Right renal pelvis (tissue), 4 donors: ENCODE measurements around the gene DNAJC7. TPM values are rescaled to one million over a fixed set of nuclear protein-coding genes. Genes with fewer than 3 reads are reported as not detected.
"Not testable (repeated sequence)": the region's sequence is repeated elsewhere in the genome, so short reads cannot be mapped to it uniquely, and the experiment has no call there.

Experiments
- DNase-seq, 4 donors: peaks; one replicate each; pipeline ENCODE4 v3.0.0-alpha.2; 2013; ENCODE audit warnings: low read depth in 4 of 4, low spot score in 3 of 4, missing footprints in 1 of 4
- polyA plus RNA-seq, 4 donors: library from polyadenylated mRNA; unstranded; fragments of 120-200 nt; gene quantifications; one replicate each; pipeline ENCODE4 v1.2.1, GENCODE V29; 2013; ENCODE audit not compliant: insufficient read length in 4 of 4

The DNAJC7 gene
- polyA plus RNA-seq, 4 donors, result 134 to 148 (median 138) TPM

- no peak for DNase-seq
Measured at GRCh38 chr17:42017866-42018200, 594 bp upstream of the DNAJC7 start.

- DNase-seq, result no peak
Measured at GRCh38 chr17:42016411-42016831, 818 bp downstream of the DNAJC7 start.

DNA sequence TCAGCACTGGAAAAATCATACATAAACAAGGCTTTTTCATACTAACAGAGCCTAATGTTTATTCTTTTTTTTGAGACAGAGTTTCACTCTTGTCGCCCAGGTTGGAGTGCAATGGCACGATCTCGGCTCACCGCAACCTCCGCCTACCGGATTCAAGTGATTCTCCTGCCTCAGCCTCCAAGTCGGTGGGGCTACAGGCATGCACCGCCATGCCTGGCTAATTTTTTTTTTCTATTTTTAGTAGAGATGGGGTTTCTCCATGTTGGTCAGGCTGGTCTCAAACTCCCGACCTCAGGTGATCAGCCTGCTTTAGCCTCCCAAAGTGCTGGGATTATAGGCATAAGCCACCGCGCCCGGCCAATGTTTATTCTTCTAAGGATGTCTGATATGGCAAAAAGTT, 3.5 kb downstream of the DNAJC7 start:
- not testable (repeated sequence) for DNase-seq

DNA sequence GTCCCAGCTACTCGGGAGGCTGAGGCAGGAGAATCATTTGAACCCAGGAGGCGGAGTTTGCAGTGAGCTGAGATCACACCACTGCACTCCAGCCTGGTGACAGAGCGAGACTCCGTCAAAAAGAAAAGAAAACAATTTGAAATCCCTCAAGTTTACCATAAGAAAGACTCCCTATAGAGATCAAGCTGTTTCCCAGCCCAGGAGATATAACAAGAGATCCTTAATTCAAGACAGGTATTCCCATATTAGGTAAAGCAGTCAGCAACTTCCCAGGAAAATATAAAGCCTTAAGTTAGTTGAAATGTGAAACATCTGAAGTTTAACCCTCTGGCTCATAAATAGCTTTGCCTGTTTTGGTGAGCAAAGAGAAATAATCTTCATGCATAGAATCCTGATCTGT, 4.9 kb downstream of the DNAJC7 start:
- DNase-seq, result not testable (repeated sequence)

- DNase-seq, result no peak
Measured at GRCh38 chr17:42010898-42011516, 6.2 kb downstream of the DNAJC7 start.

DNA sequence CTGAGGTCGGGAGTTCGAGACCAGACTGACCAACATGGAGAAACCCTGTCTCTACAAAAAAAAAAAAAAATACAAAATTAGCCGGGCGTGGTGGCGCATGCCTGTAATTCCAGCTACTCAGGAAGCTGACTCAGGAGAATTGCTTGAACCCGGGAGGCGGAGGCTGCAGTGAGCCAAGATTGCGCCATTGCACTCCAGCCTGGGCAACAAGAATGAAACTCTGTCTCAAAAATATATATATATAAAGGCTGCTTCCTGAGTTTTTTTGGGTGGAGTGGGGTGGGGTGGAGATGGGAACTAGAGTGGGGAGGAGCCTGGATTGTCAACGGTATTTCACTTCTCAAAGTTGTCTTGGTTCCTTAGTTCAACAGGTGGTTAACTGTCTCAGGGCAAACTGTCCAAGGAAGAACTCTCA, 7.0 kb downstream of the DNAJC7 start:
- not testable (repeated sequence) for DNase-seq

GRCh38 chr17:42009170-42009569, 8.1 kb downstream of the DNAJC7 start:
- DNase-seq, result no peak

DNA sequence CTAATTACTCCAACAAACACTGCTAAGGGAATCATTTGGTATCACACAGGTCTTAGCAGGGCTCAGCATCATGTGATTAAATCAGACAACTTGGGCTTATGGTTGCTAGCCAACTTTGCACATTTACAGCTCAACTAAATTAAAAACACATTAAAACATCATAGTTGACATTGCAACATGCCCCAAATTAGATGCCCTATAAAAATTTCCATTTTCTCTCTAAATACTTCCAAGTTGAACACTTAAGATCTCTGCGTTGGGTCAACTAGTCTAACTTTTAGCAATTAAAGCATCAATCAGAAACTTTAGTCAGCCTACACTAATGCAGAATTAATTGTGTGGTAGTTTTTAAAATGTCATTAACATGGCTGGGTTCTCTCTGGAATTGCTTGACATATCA, 12.1 kb downstream of the DNAJC7 start:
- DNase-seq, result no peak

DNA sequence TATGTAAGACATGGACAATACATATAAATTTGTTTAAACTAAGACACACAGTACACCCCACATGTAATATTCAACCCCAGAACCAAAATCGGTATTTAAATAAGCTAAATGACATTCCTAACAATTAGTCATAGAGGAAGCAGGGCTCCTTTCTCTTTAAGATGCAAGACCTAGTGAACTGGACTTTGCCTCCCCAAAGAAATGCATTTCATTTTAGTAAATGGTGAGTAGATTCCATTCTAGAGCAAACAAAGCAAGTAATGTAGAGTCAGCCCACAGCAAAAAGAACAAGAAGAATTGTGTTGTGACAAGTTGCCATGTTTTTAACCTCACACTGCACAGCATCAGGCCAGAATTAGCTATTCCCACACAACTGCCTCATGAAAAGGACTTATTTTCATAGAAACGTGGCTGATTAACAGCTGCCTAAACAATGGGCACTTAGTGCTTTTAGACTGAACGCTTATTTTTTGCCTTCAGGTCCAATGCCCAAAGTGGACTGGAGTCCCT, 14.4 kb downstream of the DNAJC7 start:
- DNase-seq, result no peak

- no peak for DNase-seq
Measured at GRCh38 chr17:42002175-42002791, 15.0 kb downstream of the DNAJC7 start.

DNA sequence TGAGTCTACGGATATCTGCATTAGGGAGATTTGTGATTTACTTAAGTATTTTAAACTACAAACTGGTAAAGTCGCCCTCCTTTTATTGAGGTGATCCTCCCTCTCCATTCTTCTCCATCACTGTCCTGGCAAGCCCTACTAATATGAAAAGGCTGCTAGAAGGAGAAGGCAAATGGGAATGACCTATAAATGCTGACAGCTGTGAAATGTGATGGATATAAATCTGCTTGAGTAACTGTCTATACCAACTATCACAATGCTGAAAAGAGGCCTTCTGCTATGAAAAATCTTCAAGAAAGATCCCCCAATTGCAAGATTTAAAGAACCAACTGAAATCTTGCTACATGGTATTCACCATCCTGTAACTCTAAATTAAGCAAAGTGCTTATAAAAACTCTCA, 15.5 kb downstream of the DNAJC7 start:
- no peak for DNase-seq

- no peak for DNase-seq
Measured at GRCh38 chr17:42000413-42001133, 16.7 kb downstream of the DNAJC7 start.

DNA sequence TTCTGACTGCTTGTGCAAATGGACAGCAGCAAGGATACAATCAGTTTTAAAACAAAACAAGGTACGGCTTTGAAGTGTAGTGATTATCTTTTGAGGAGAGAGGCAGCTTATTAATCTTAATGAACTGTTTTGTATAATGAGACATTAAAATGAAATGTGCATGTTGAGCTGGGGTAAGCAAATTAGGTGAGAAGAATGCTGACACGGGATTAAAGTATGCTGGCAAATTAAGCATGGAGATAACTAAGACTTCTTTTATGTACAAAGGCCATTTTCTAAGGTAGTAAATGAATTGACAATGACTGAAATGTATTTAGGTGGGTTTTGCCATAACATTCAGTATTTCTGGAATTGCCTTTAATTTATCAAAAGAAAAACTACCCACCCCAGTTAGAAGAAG, 18.7 kb downstream of the DNAJC7 start:
- DNase-seq, result no peak

- DNase-seq, result no peak
Measured at GRCh38 chr17:41996855-41997164, 20.4 kb downstream of the DNAJC7 start.

- no peak for DNase-seq
Measured at GRCh38 chr17:41992576-41992975, 24.7 kb downstream of the DNAJC7 start.

- no peak for DNase-seq
Measured at GRCh38 chr17:41989702-41990419, 27.4 kb downstream of the DNAJC7 start.

- no peak for DNase-seq
Measured at GRCh38 chr17:41988418-41988817, 28.8 kb downstream of the DNAJC7 start.

GRCh38 chr17:41987642-41988041, 29.6 kb downstream of the DNAJC7 start:
- DNase-seq, result no peak

DNA sequence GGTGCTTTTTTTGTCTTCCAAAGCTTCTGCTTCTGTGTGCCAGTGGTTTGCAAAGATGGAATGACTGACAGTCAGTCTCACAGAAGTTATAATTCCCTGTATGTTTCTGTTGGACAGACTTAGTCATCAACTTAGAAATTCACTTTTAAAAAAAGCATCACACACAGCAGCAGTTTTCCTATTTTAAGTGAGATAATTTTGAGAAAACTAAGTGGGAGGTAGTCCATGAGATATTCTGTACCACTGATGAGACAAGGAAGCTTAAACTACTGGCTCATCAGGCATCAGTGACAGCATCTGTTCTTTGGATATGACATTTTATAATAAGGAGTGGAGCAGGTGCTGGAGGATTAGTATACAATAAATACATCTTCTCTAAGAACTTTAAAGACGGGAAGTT, 30.6 kb downstream of the DNAJC7 start:
- no peak for DNase-seq

GRCh38 chr17:41985919-41986318, 31.3 kb downstream of the DNAJC7 start:
- no peak for DNase-seq

- DNase-seq, result no peak
Measured at GRCh38 chr17:41984454-41984853, 32.8 kb downstream of the DNAJC7 start.
